RWPE1 (cell line): ENCODE data around the gene ZNF679.
"Not testable (repeated sequence)": the region's sequence is repeated elsewhere in the genome, so short reads cannot be mapped to it uniquely, and the experiment has no call there.

ENCODE experiments used
- CTCF ChIA-PET: fragments of 350-600 bp; sonication (Branson Sonifier 250); formaldehyde crosslinking; extraction: SDS; loops from one replicate; lab custom pipeline; 2021; lab: Yijun Ruan, JAX
- POLR2A ChIA-PET: fragments of 400-600 bp; formaldehyde crosslinking; extraction: SDS; loops from one replicate; lab custom pipeline; 2020; ENCODE audit warnings: antibody characterized with exemption; ENCODE audit not compliant: low non-redundant PET; lab: Yijun Ruan, JAX
- DNase-seq: peaks from one replicate; pipeline ENCODE4 v3.0.0; 2012; ENCODE audit warnings: low spot score
- H3K27ac ChIP-seq: fragments of 450-650 bp; 2 replicates; pipeline ENCODE4 v1.5.1; 2017
- CTCF ChIP-seq: fragments of 450-650 bp; conservative IDR thresholded peaks from 2 replicates; pipeline ENCODE4 v1.5.1; 2017; ENCODE audit warnings: low read depth, mild to moderate bottlenecking

ZNF679 gene

GRCh38 chr7:64277630-64278029, 49.4 kb downstream of the ZNF679 start:
- no peak for DNase-seq
- no peak overlapping the region for H3K27ac ChIP-seq
- POLR2A ChIA-PET, result no interaction called here
- TF ChIP-seq CTCF, result no peak
- CTCF ChIA-PET, result no interaction called here

- CTCF ChIA-PET, result no interaction called here
- H3K27ac ChIP-seq, result no peak overlapping the region
- POLR2A ChIA-PET, result no interaction called here
- no peak for DNase-seq
- no peak for TF ChIP-seq CTCF
Observed at GRCh38 chr7:64294701-64295420, 66.6 kb downstream of the ZNF679 start.

- CTCF ChIA-PET, POLR2A ChIA-PET, H3K27ac ChIP-seq, DNase-seq: not testable (repeated sequence)
Observed at GRCh38 chr7:64297418-64297817, 69.1 kb downstream of the ZNF679 start.

- TF ChIP-seq CTCF, result no peak
- ChIA-PET CTCF (no interaction called here), POLR2A (no interaction called here)
- DNase-seq, result peak; percentile 13
- H3K27ac ChIP-seq, result no peak overlapping the region
Observed at GRCh38 chr7:64300641-64301405, 72.5 kb downstream of the ZNF679 start.

- ChIA-PET POLR2A (no interaction called here), CTCF (no interaction called here)
- no peak for TF ChIP-seq CTCF
- DNase-seq, result peak; percentile 36
- H3K27ac ChIP-seq, result peak overlapping the region; percentile 48
Observed at GRCh38 chr7:64307254-64308015, 79.2 kb downstream of the ZNF679 start.

- no peak for TF ChIP-seq CTCF
- CTCF ChIA-PET, result no interaction called here
- peak overlapping the region; percentile 48 for H3K27ac ChIP-seq
- POLR2A ChIA-PET, result no interaction called here
- DNase-seq, result no peak
Observed at GRCh38 chr7:64308016-64308270, 79.7 kb downstream of the ZNF679 start.
